Activated CD8-positive, alpha-beta memory T cell treated with anti-CD3 and anti-CD28 coated beads for 36 hours (primary cell): ENCODE data around the gene GPSM1. TPM values are rescaled to one million over a fixed set of nuclear protein-coding genes. Genes with fewer than 3 reads are reported as not detected.

Experiments
- CTCF ChIA-PET: fragments of 350-600 bp; sonication (Branson Sonifier 250); formaldehyde crosslinking; loops from one replicate; lab custom pipeline; 2021; ENCODE audit warnings: antibody characterized with exemption; lab: Charles Lee
- POLR2A ChIA-PET: fragments of 350-600 bp; sonication (Branson Sonifier 250); formaldehyde crosslinking; loops from one replicate; lab custom pipeline; 2021; ENCODE audit warnings: antibody characterized with exemption; lab: Charles Lee
- total RNA-seq, 2 experiments: library from RNA; stranded (reverse); gene quantifications; one replicate each; pipeline ENCODE4 v1.2.3, GENCODE V29; 2021

The GPSM1 gene
- total RNA-seq, 2 experiments from 2014 or later: 7.5 to 8.6 TPM

- CTCF ChIA-PET: no interaction called here
These were observed 24.8 kb upstream of the GPSM1 start for GRCh38 chr9:136302527-136302926.

DNA sequence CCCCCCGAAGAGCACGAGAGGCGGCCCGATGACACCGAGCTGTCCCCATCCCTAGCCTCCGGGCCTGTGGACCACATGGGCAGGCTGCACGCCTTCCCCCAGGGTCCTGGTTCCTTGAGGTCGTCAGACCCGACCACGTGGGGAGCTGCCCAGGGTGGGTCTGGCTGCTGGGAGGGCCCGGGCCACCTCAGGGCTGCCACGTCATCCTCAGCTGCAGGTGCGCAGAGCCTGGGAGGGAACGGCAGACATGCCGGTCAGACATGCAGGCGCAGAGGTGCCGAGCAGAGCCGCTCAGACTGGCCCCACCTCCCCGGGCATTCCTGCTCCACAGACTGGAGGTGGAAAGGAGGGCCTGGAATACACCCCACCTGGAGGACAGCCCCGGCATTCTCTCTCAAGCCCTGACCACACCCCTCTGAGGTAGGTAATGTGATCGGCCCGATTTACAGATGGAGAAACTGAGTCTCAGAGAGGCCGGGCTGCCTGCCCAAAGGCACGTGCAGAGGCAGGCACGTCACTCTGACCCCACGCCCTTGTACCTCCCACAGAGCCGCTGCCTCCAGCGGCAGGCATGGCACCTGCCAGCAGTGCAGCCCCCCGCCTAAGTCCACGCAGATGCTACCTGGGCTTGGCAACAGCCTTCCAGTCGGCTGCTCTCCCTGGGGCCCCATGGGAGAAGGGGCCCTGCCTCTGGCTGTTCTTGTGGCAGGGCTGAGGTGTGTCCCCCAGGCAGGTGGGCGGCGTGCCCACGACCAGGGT lies 24.1 kb upstream of the GPSM1 start:
- ChIA-PET CTCF (no interaction called here), POLR2A (no interaction called here)

More at GRCh38 chr9:136302527-136302926, 24.8 kb upstream of the GPSM1 start:
- POLR2A ChIA-PET: no interaction called here

DNA sequence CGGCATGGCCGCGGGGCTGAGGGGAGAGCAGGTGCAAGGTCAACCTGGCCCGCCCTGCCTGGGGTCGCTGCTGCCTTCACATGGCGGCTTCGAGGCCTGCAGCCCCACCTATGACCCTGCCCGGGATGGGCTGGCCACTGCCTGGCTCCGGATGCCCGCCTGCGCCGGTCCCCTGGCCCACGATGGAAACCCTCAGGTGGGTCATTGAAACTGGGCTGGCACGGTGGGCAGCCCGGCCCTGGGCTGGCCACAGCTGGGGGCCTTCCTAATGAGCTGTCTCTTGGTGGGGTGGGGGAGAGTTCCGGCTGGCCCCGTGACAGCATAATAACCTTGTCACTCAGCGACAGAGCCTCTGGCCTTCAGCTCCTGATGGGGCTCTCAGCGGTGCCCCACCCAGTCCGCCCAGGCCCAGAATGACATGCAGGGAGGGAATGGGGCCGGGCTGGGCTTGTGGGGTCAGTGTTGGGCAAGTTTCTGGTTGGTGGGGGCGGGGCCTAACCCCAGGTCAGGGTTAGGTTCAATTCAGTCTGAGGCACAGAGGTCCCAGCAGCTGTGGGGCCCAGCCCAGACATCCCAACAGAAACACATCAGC lies 23.4 kb upstream of the GPSM1 start, which contains the start of gene CCDC187:
Gene CCDC187, minus strand, starts transcription at position 270 of the 592 bp plus-strand sequence. Its CDS starts 264 bp downstream, at position 6.
- ChIA-PET CTCF (no interaction called here), POLR2A (no interaction called here)

- CTCF ChIA-PET: no interaction called here
These were observed 22.9 kb upstream of the GPSM1 start for GRCh38 chr9:136304456-136304855.

GRCh38 chr9:136304981-136305380 lies 22.4 kb upstream of the GPSM1 start:
- ChIA-PET POLR2A (no interaction called here), CTCF (no interaction called here)

More at GRCh38 chr9:136304456-136304855, 22.9 kb upstream of the GPSM1 start:
- POLR2A ChIA-PET: no interaction called here

GRCh38 chr9:136305804-136306203 lies 21.5 kb upstream of the GPSM1 start:
- ChIA-PET POLR2A (no interaction called here), CTCF (no interaction called here)

DNA sequence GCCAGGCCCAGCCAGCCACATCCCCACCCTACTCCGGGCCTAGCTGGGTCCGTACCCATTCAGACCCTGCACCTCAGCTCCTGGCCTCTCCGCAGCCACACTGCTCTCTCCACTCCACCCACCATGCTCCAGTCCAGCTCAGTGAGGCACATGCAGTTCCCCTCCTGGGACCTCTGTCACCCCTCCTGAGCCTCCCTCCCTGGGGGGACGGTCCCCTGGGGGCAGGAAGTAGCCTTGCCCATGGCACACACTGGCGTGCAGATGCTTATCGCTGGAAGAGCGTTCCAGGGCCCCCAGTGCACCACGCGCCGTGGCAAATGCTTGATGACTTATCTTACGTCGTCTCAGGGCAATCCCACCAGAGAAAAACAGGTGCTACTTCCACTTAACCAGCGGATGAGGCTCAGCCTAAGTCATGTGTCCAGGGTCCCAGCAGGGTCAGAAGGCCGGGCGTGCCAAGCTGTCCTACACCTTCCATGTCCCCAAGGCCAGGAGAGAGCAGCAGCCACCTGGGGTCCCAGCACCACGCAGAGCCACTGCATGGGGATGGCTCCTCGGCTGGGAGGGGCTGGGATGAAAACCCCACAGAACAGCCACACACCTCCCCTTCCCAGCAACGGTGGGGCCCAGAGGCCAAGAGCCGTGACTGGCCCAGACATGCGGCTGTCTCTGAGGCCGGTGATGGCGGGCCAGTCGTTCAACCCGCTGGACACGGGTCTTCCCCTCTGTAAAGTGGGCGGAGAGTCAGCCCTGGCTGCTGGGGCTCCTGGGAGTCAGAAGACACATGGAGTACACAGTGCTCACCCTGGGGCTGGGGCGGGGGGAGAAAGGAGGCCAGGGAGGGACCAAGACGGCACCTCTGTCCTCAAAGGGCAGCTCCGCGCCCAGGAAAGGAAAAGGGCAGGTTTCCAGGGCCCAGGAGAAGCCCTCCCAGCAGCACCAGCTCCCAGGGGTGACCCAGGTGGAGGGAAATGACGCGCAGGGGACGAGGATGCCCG lies 20.8 kb upstream of the GPSM1 start:
- ChIA-PET POLR2A (no interaction called here), CTCF (no interaction called here)

DNA sequence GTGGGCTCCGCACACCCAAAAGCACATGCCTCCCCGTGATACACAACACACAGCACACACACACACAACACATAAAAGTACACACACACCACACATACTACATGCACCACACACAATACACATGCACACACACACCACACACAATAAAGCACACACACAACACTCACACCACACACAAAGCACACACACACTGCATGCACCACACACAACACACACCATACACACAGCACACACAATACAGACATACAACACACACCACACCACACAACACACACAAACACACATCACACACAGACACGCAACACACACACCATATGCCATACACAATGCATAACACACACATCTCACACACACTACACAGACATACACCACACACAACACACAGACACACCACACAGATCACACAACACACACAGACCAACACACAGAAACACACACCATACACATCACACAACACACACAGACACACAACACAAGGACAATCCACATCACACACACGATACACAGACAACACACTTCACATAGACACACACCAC lies 20.1 kb upstream of the GPSM1 start:
- ChIA-PET CTCF (no interaction called here), POLR2A (no interaction called here)

DNA sequence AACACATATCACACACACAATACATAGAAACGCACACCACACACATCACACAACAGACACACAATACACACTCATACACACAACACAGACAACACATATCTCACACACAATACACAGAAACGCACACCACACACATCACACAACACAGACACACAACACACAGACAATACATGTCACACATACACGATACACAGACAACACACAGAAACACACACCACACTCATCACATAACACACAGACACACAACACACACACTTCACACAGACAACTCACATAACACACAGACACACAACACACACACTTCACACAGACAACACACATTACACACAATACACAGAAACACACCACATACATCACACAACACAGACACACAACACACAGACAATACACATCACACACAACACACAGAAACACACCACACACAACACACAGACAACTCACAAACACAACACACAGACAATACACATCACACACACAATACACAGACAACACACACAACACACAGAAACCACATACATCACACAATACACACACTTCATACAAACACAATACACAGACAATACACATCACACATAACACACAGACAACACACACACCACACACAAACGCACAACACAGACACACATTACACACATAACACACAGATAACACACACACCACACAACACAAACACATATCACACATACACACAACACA lies 19.2 kb upstream of the GPSM1 start:
- ChIA-PET POLR2A (no interaction called here), CTCF (no interaction called here)

DNA sequence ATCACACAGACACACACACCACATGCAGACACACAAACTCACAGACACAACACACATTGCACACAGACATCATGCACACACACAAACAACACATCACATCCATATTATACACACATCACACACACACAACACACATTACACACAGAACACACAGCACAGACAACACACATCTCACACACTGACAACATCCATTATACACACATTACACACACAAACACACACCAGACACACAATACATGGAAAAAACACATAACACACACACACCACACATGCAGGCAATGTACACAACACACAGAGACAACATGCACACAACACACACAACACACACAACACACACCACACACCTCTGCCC lies 18.7 kb upstream of the GPSM1 start:
- ChIA-PET POLR2A (no interaction called here), CTCF (no interaction called here)

DNA sequence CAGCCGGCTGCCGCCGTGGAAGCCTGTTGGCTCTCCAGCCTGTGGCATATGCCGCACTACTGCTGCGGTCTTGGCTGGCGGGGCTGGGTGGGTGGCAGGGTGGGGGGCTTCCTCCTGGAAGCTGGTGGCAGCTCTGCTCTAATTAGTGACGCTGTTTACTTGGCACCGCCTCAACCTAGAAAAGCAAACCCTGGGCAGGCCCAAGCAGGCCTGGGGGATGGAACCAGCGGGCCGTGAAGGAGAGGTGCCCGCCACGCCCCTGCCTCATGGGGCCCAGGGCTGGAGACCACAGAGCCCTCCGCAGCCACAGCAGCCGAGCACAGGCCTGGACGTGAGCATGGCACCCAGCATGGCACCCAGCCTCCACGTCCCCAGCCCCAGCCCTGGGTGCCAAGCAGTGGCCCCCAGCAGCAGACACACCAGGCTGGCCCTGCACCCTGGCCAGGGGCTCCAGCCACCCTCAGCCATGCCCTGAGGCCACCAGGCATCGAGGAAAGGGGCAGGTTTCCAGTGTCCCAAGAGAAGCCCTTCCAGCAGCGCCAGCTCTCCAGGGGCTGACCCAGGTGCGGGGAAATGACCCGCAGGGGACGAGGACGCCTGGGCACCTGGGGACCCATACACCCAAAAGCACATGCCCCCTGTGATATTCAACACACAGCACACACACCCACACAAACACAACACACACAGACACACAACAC lies 18.1 kb upstream of the GPSM1 start:
- ChIA-PET CTCF (no interaction called here), POLR2A (no interaction called here)

GRCh38 chr9:136309806-136310220 lies 17.5 kb upstream of the GPSM1 start:
- ChIA-PET CTCF (interaction anchor here (0.5 kb wide), 1 partner anchor 325 kb away, joined by 4 read pairs; no protein-coding TSS in a partner anchor), POLR2A (no interaction called here)

GRCh38 chr9:136310273-136311030 lies 16.9 kb upstream of the GPSM1 start:
- CTCF ChIA-PET: interaction anchor here (0.5 kb wide), 1 partner anchor 324 kb away, joined by 4 read pairs; no protein-coding TSS in a partner anchor
- POLR2A ChIA-PET: no interaction called here

DNA sequence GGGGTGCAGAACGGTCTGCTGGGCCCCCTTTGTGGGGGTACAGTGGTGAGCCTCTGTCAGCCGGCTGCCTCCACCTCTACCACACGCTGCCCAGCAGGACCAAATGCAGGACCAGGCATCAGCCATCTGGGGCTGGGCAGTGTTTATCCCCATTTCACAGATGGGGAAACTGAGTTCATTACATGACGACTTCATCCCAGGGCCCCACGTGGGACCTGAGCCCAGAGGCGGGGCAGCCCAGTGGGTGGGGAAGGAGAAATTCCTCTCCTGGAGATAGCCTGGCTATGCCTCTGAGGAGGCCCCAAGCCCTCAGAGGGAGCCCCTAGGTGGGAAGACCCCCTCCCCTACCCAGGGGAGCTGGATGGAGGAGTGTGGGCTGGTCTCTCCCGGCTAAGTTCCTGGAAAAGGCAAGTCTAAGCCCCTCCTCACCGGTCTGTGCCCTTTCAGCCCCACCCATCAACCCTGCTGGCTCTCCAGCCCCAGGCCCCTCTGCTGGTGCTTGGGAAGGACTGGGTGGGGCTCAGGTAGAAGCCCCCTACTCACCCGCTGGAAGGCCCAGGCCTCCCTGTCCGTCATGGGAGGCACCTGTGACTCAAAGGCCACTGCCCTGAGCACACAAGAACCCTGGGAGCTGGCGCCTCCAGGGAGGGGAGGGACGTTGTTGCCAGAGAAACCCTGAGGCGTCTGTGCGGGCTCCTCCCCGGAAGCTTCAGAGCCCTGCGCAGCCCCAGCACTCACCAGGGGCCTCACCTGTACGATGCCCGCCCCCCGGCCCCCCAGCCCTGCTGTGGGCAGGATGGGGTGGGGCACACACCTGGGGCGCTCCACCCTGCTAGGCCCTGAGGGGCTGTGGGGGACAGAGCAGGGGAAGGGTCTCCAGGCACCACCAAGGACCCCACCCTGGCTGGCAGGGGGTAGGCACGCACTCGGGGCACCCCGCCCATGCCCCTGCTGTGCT lies 16.0 kb upstream of the GPSM1 start:
- ChIA-PET POLR2A (no interaction called here), CTCF (interaction anchor here (2.3 kb wide), 1 partner anchor 52 kb away, joined by 15 read pairs; the partner anchor contains the start of gene DNLZ)

- CTCF ChIA-PET: interaction anchor here (2.3 kb wide), 1 partner anchor 52 kb away, joined by 15 read pairs; the partner anchor contains the start of gene DNLZ
- POLR2A ChIA-PET: no interaction called here
These were observed 15.3 kb upstream of the GPSM1 start for GRCh38 chr9:136312009-136312375.

DNA sequence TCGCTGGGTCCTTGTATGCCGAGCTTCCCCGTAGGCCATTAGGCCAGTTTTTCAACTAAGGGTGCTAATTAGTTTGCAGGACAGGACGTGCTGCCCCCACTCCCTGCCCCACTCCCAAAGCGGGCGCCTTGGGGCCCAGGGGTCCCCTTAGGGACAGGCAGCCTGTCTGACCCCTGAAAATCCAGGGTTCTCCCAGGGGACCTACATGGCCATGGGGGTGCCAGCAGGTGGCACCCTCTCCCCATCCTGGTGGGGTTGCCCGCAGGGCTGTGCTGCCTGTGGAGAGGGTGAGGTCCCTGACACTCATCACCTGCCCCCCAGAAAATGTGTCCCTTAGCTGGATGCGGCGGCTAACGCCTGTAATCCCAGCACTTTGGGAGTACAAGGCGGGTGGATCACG lies 14.9 kb upstream of the GPSM1 start:
- POLR2A ChIA-PET: no interaction called here
- CTCF ChIA-PET: interaction anchor here (1.5 to 2.3 kb wide), 3 partner anchors 25 to 60 kb away, joined by 3 to 15 read pairs (median 4); partner anchors contain the start of gene DNLZ
